Sciatic nerve (tissue), 2 donors: ENCODE data around the gene PAGE2. TPM values are rescaled to one million over a fixed set of nuclear protein-coding genes. Genes with fewer than 3 reads are reported as not detected.
"Not testable (repeated sequence)": the region's sequence is repeated elsewhere in the genome, so short reads cannot be mapped to it uniquely, and the experiment has no call there.

ENCODE experiments used
- ATAC-seq: fragments of 200-7000 bp; cut with Tn5 transposase; one replicate; pipeline ENCODE4 v1.9.1; 2020; ENCODE audit warnings: mild to moderate bottlenecking, moderate library complexity
- DNase-seq: peaks from one replicate; pipeline ENCODE4 v3.0.0-alpha.2; 2020; ENCODE audit warnings: low spot score
- intact Hi-C: fragments of 100-400 bp; cut with DNase I; formaldehyde crosslinking; loops from one replicate; pipeline ENCODE4 v1.14.2; 2022
- total RNA-seq: library from RNA; stranded (reverse); fragmentation: NEBNext Ultra II Directional; extraction: Animal tissue kit (Norgen Biotek cat#: 25700); gene quantifications from one replicate; pipeline ENCODE4 v1.2.1, GENCODE V29; 2021
- donor health status: DM: no; HTN: no; CAD: no.
- donor health status: DM: no; HTN: no; CAD: no.

PAGE2 gene
- total RNA-seq, 1 donor from 2014 or later, result not detected

DNA sequence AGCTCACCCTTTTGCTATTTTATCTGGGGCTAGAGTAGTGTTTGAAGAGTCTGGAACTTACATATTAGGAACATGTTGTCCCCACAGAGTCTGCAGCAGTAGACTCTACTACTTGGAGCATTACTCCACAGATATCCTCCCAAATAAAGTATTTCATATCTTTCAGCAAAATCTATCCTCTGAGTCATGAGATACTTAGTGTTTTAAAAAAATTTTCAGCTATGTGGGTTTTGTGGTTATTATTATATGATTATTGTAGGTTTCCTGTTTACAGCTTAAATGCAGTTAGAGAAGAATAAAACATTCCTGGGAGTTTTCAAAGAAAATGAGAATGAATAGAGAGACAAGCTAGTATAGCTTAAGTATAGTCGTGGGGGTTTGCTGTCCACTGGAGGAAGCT is 30.9 kb downstream of the PAGE2 start:
- ATAC-seq, result no peak

DNA sequence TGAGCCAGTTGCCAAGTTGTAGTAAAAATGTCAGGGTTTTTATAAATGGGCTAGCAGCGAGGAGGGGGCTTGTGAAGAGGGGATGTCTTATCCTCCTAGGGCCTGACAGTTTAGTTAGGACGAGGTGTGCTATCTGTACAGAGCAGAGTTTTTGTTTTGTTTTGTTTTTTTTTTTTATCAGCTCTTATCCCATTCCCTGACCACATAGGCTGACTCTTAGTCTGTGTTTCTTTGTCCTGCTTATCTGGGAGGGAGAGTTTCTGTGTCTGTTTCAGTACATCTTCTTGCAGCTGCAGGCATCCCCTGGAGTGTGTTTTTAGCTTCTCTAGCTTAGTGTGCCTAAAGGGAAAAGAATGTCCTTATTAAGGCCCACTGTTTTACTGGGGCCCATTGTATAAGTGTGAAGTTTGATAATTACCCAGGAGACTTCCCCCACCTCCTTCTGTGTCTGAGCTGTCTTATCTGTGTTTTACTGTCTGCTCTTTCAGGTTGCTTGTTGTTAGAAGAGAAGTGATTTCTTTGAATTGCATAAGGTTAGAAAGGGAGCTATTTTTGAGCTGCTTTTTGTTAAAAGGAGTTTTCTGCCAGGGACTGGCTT is 32.0 kb downstream of the PAGE2 start:
- DNase-seq (no peak), ATAC-seq (no peak)
- intact Hi-C loops, result no loop called here

More for the DNA sequence above, 30.9 kb downstream of the PAGE2 start:
- DNase-seq, result no peak
- intact Hi-C loops, result no loop called here

- ATAC-seq, result no peak
- intact Hi-C loops, result no loop called here
- DNase-seq, result no peak
Measured at GRCh38 chrX:55123900-55124299, 35.1 kb downstream of the PAGE2 start.

- DNase-seq, result no peak
- ATAC-seq, result no peak
- intact Hi-C loops, result no loop called here
Measured at GRCh38 chrX:55127692-55128091, 38.9 kb downstream of the PAGE2 start.

DNA sequence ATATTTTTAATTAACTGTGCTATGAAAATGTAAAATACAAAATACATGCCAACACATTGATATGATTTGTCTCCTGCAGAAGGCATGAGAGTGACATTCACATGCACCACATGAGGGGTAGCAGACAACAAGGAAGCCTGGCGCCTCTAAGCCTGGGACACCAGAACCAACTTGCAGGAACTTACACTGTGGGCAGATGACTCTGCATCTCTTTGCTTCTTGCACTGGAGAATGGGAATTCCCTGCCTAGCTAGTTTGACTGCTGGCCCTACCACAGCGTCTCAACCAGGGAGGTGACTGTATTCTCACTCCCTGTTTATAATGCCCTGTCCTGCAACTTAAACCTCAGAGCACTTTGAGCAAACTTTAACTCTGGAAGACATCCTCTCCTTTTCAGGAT is 40.5 kb downstream of the PAGE2 start:
- intact Hi-C loops, result no loop called here
- no peak for ATAC-seq
- no peak for DNase-seq

DNA sequence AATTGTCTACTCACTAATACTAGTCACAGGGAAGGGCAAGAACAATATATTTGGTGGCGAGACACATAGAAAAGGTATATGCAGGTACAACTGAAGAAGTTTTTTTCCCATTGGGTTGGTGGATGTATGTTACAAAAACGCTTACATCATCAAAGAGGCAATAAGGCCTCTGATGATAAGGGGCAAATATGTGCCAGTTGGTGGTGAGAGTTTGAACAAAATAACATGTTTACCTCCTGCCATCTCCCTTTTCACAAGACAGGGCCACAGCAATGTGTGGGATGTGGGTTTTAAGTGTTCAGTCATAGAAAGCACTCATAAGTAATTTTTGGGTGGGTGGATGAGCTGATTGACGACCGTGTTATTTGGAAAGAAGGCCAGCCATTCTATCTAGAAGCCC is 41.7 kb downstream of the PAGE2 start:
- ATAC-seq (no peak), DNase-seq (no peak)
- intact Hi-C loops, result no loop called here

DNA sequence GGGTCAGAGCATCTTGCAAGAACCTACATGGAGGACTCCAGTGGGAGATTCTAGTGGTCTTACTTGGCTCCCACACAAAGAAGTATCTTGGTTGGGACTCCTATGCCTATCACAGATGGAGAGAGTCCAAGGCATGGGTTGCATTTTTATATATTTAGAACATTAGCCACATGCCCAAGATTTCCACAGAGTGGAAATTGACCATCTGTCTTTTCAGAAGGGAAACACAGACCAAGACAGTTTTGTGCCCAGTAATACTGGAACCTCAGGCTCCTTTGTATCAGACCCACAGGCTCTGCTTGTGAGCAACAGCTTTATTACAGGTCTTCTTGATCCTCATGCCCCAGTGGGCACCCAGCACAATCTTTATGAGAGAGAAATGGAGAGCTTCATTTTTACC is 43.6 kb downstream of the PAGE2 start:
- DNase-seq (no peak), ATAC-seq (no peak)
- intact Hi-C loops, result no loop called here

GRCh38 chrX:55135171-55135570 is 46.4 kb downstream of the PAGE2 start:
- DNase-seq, result no peak
- intact Hi-C loops, result loop anchor here (2.0 kb wide), 1 partner anchor 44 kb away; no protein-coding TSS in a partner anchor
- no peak for ATAC-seq

GRCh38 chrX:55140800-55141199 is 52.0 kb downstream of the PAGE2 start:
- ATAC-seq, DNase-seq, intact Hi-C loops: not testable (repeated sequence)

Other genes starting within 250 kb of the PAGE2 start
- gene TRO, start 168.2 kb upstream of the PAGE2 start, total RNA-seq, result 13.0 TPM
- gene PFKFB1, start 94.8 kb upstream of the PAGE2 start, total RNA-seq, result 2.2 TPM
- 9.0 TPM for gene APEX2, start 88.7 kb upstream of the PAGE2 start, total RNA-seq
- 65.2 TPM for gene ALAS2, start 58.0 kb upstream of the PAGE2 start, total RNA-seq
- gene PAGE2B, start 14.0 kb upstream of the PAGE2 start, total RNA-seq, result not detected
- not detected for gene PAGE5, start 131.3 kb downstream of the PAGE2 start, total RNA-seq
- not detected for gene PAGE3, start 175.9 kb downstream of the PAGE2 start, total RNA-seq